Spleen (tissue), 11 donors: ENCODE results near the gene GJE1. TPM values are rescaled to one million over a fixed set of nuclear protein-coding genes. Genes with fewer than 3 reads are reported as not detected.
A peak's percentile ranks its signal among the peaks of the same experiment; 100 is the strongest.

Source experiments
- DNase-seq: peaks from one replicate; pipeline ENCODE4 v3.0.0-alpha.2; 2020
- H3K27ac ChIP-seq, 8 donors: fragments of 200-600 bp; sonication (generic) in 7 of 8; 1 replicate in 4 of 8; 2 replicates in 4 of 8; pipeline versions ENCODE4 v1.5.0 to v1.8.0; 2016 to 2021; ENCODE audit warnings: inconsistent platforms in 4 of 8, mild to moderate bottlenecking in 4 of 8, moderate library complexity in 1 of 8
- H3K27me3 ChIP-seq, 7 donors: fragments of 200-600 bp; sonication (generic) in 6 of 7; replicated peaks in 1 of 7; 1 replicate in 4 of 7; 2 replicates in 3 of 7; pipeline versions ENCODE4 v1.5.0 to v1.8.0; 2016 to 2021; ENCODE audit warnings: inconsistent platforms in 3 of 7, mild to moderate bottlenecking in 1 of 7
- H3K36me3 ChIP-seq, 6 donors: fragments of 200-600 bp; sonication (generic) in 5 of 6; 1 replicate in 4 of 6; 2 replicates in 2 of 6; pipeline versions ENCODE4 v1.5.0 to v1.8.0; 2016 to 2021; ENCODE audit warnings: inconsistent platforms in 2 of 6
- H3K4me1 ChIP-seq, 6 donors: fragments of 200-600 bp; sonication (generic) in 5 of 6; 1 replicate in 3 of 6; 2 replicates in 3 of 6; pipeline versions ENCODE4 v1.5.0 to v1.8.0; 2016 to 2021; ENCODE audit warnings: inconsistent platforms in 3 of 6
- H3K4me3 ChIP-seq, 8 donors: fragments of 200-600 bp; sonication (generic) in 7 of 8; 1 replicate in 4 of 8; 2 replicates in 4 of 8; pipeline versions ENCODE4 v1.5.0 to v1.8.0; 2016 to 2021; ENCODE audit warnings: inconsistent platforms in 4 of 8, mild to moderate bottlenecking in 4 of 8, moderate library complexity in 2 of 8
- H3K9me3 ChIP-seq, 8 donors: fragments of 200-600 bp; sonication (generic) in 7 of 8; 1 replicate in 4 of 8; 2 replicates in 4 of 8; pipeline versions ENCODE4 v1.5.0 to v1.8.0; 2016 to 2021; ENCODE audit warnings: inconsistent platforms in 4 of 8
- POLR2A ChIP-seq, 3 donors: fragments of 450-650 bp; IDR thresholded peaks; one replicate each; pipeline ENCODE4 v1.5.1; 2017; ENCODE audit warnings: antibody characterized with exemption in 3 of 3, mild to moderate bottlenecking in 1 of 3
- POLR2AphosphoS5 ChIP-seq, 3 donors: sonication (generic); formaldehyde crosslinking; IDR thresholded peaks; one replicate each; pipeline ENCODE4 v1.5.1; 2017; ENCODE audit warnings: antibody characterized with exemption in 3 of 3
- WGBS, 5 donors: extraction: QIAGEN DNeasy Blood & Tissue Kit in 3 of 5; methylation state at CpG; one replicate each; pipeline versions ENCODE4 v1.1.5 to v1.1.7; 2013 to 2018; 5-methylcytosine and 5-hydroxymethylcytosine counted together
- intact Hi-C: fragments of 100-400 bp; cut with DNase I; formaldehyde crosslinking; loops from one replicate; pipeline ENCODE4 v1.15.0; 2023; ENCODE audit warnings: low total_unique reads
- polyA plus RNA-seq, 3 donors: library from polyadenylated mRNA; stranded (reverse); fragments of 200-250 nt; gene quantifications; one replicate each; pipeline ENCODE4 v1.2.1, GENCODE V29; 2013
- total RNA-seq, 7 donors: library from RNA; depleted of rRNA in 3 of 7; stranded (reverse); fragments of >200 nt in 3 of 7; fragmentation: NEBNext Ultra II Directional in 4 of 7; extraction: Animal tissue kit (Norgen Biotek cat#: 25700) in 4 of 7; gene quantifications; one replicate each; pipeline versions ENCODE4 v1.1.0 to v1.2.1, GENCODE V29; 2016 to 2021
- TF ChIP-seq, protein P1 (sequence below), 11 experiments: fragments of 200-600 bp in 7 of 11; fragments of 450-650 bp in 4 of 11; sonication (generic) in 4 of 11; IDR thresholded peaks in 8 of 11; conservative IDR thresholded peaks in 3 of 11; 1 replicate in 7 of 11; 2 replicates in 4 of 11; pipeline versions ENCODE4 v1.4.0 to v1.8.0; 2016 to 2021; ENCODE audit warnings: antibody characterized with exemption in 11 of 11, inconsistent platforms in 4 of 11, mild to moderate bottlenecking in 1 of 11
- donor health status: healthy with polysubstance abuse.
- donor health status: DM: no; HTN: no; CAD: no; lungs with moderate emphysema.
- donor health status: DM: no; HTN: no; CAD: no.
- donor health status: Bipolar disorder and iron deficiency.
- donor health status: healthy.
- donor health status: DM: no; HTN: no; CAD: no.
- donor health status: DM: yes; HTN: yes; CAD: no.

The GJE1 gene
- total and polyA plus RNA-seq, 10 donors: not detected

DNA sequence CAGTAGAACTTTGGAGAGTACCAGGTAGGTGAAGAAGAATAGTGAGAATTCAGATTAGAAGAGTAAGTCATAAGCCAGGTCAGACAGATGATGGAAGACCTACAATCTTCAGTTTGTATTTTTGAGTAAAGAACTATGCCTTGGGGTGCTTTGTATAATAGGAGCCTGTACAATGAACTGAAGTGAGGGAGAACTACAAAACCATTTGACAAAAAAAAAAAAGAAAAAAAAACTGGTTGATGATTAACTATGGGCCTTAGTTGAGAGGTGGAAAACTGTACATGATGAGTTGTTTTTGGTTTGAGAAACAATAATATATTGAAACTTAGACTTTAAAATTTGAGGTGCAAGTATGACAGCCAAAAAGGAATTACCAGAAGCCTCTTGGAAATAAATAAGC is 40.0 kb downstream of the GJE1 start:
- H3K27ac ChIP-seq: no peak overlapping the region
- no peak for TF ChIP-seq POLR2A (IDR thresholded peaks at IDR 0.05)
- no peak for TF ChIP-seq POLR2AphosphoS5 (IDR thresholded peaks at IDR 0.05)
- TF ChIP-seq, protein P1, sequence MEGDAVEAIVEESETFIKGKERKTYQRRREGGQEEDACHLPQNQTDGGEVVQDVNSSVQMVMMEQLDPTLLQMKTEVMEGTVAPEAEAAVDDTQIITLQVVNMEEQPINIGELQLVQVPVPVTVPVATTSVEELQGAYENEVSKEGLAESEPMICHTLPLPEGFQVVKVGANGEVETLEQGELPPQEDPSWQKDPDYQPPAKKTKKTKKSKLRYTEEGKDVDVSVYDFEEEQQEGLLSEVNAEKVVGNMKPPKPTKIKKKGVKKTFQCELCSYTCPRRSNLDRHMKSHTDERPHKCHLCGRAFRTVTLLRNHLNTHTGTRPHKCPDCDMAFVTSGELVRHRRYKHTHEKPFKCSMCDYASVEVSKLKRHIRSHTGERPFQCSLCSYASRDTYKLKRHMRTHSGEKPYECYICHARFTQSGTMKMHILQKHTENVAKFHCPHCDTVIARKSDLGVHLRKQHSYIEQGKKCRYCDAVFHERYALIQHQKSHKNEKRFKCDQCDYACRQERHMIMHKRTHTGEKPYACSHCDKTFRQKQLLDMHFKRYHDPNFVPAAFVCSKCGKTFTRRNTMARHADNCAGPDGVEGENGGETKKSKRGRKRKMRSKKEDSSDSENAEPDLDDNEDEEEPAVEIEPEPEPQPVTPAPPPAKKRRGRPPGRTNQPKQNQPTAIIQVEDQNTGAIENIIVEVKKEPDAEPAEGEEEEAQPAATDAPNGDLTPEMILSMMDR (IDR thresholded peaks at IDR 0.05 in 8 of 11, conservative IDR thresholded peaks at IDR 0.05 in 3 of 11): no peak
- no peak overlapping the region for H3K4me3 ChIP-seq
- intact Hi-C loops: no loop called here
- no peaks in the 10 kb centered on the region for H3K27me3 ChIP-seq
- peaks cover 0 to 100% (median 72%) of the 10 kb centered on the region in 6 donors for H3K36me3 ChIP-seq
- H3K4me1 ChIP-seq: peaks cover 0 to 4% (median 0%) of the 10 kb centered on the region in 6 donors
- peaks cover 0 to 13% (median 12%) of the 10 kb centered on the region in 8 donors for H3K9me3 ChIP-seq
- no peak for DNase-seq

DNA sequence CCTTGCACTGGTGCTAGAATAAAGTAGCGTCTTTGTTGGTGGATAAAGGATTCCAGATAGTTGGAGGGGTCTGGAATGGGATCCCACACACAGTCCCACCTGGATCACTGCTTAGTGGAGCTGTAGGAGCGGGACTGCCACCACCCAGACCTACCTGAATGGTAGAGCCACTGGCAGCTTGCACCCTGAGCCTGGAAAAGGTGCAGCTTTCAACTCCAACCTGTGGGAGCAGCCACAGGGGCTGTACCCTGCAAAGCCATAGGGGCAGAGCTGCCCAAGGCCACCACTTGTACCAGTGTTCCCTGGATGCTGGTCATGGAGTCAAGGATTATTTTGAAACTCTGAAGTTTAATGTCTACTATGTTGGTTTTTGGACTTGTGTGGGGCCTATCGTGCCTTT is 41.3 kb downstream of the GJE1 start:
- TF ChIP-seq POLR2A (IDR thresholded peaks at IDR 0.05) (no peak), POLR2AphosphoS5 (IDR thresholded peaks at IDR 0.05) (peak in 1 of 3 donors; percentile 15)
- TF ChIP-seq, protein P1 (IDR thresholded peaks at IDR 0.05 in 8 of 11, conservative IDR thresholded peaks at IDR 0.05 in 3 of 11): no peak
- intact Hi-C loops: no loop called here

DNA sequence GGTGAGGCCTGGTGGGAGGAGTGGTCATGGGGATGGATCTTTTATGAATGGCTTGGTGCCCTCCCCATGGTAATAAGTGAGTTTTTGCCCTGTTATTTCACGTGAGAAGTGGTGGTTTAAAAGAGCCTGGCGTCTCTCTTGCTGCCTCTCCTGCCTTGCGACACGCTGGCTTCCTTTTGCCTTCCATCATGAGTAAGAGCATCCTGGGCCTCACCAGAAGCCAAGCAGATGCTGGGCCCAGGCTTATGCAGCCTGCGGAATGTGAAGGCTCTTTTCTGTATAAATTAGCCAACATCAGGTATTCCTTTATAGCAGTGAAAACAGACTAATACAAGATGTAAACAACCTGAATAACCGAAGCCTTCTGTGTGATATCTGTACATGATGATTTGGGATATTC is 42.0 kb downstream of the GJE1 start:
- TF ChIP-seq POLR2A (IDR thresholded peaks at IDR 0.05): no peak
- TF ChIP-seq, protein P1 (IDR thresholded peaks at IDR 0.05 in 8 of 11, conservative IDR thresholded peaks at IDR 0.05 in 3 of 11): no peak
- no peak for TF ChIP-seq POLR2AphosphoS5 (IDR thresholded peaks at IDR 0.05)
- DNase-seq: no peak
- Histone ChIP-seq H3K27me3 (no peaks in the 10 kb centered on the region), H3K4me3 (no peak overlapping the region), H3K36me3 (peaks cover 0 to 100% (median 74%) of the 10 kb centered on the region in 6 donors), H3K27ac (peak overlapping the region in 2 of 8 donors; percentile 3 to 14), H3K4me1 (peaks cover 0 to 4% (median 0%) of the 10 kb centered on the region in 6 donors), H3K9me3 (peaks cover 0 to 29% (median 25%) of the 10 kb centered on the region in 8 donors)
- 66 to 90% (median 77%) methylated on average over 6 of the region's 6 CpGs for WGBS, 5 donors
- intact Hi-C loops: no loop called here

More for the DNA sequence above, 41.3 kb downstream of the GJE1 start:
- H3K4me3 ChIP-seq: no peak overlapping the region
- no peak overlapping the region for H3K27ac ChIP-seq
- H3K4me1 ChIP-seq: peaks cover 0 to 4% (median 0%) of the 10 kb centered on the region in 6 donors
- no peak for DNase-seq
- no peaks in the 10 kb centered on the region for H3K27me3 ChIP-seq
- peaks cover 0 to 25% (median 24%) of the 10 kb centered on the region in 8 donors for H3K9me3 ChIP-seq
- WGBS, 5 donors: 94 to 98% (median 95%) methylated on average over 2 to 3 of the region's 3 CpGs
- H3K36me3 ChIP-seq: peaks cover 0 to 100% (median 76%) of the 10 kb centered on the region in 6 donors

DNA sequence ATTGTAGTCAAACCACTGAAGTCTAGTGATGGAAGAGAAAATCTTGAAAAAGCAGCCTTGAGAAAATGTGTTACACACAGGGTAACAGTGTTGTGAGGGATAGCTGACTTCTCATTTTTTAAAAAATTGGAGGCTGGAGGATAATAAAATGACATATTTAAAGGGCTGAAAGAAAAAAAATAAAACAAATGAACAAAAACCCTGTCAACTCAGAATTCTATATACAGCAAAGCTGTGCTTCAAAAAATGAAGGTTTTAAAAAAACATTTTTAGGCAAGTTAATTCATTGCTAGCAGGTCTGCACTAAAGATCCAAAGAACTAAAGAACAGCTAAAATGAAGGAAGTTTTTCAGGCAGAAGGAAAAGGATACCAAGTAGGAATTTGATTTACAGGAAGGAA is 45.4 kb downstream of the GJE1 start:
- intact Hi-C loops: no loop called here
- Histone ChIP-seq H3K27me3 (no peaks in the 10 kb centered on the region), H3K9me3 (peaks cover 0 to 29% (median 25%) of the 10 kb centered on the region in 8 donors), H3K4me3 (no peak overlapping the region), H3K36me3 (peaks cover 0 to 68% (median 44%) of the 10 kb centered on the region in 6 donors), H3K4me1 (peaks cover 0 to 7% (median 5%) of the 10 kb centered on the region in 6 donors), H3K27ac (no peak overlapping the region)
- DNase-seq: no peak
- no peak for TF ChIP-seq POLR2A (IDR thresholded peaks at IDR 0.05)
- TF ChIP-seq, protein P1 (IDR thresholded peaks at IDR 0.05 in 8 of 11, conservative IDR thresholded peaks at IDR 0.05 in 3 of 11): no peak
- no peak for TF ChIP-seq POLR2AphosphoS5 (IDR thresholded peaks at IDR 0.05)
